ENCODE measurements around the gene AP2M1.

DNA sequence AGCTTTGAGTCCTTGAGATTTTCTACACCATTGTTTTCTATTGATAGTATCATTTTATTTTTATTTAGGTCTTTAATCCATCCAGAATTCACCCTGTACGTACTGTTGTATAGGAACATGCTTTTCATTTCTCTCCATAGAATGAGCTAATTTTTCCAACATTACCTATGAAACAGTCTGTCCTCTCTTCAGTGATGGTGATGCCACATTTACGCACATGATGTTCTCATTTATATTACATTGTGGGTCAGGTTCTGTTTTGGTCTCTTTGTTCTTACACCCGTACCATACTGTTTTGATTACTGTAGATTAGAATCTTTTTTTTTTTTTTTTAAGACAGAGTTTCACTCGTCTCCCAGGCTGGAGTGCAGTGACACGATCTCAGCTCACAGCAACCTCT, 37.1 kb downstream of the AP2M1 start:
- TF ChIP-seq POLR2A (IDR thresholded peaks at IDR 0.05) = no peak
- TF ChIP-seq, protein P1, sequence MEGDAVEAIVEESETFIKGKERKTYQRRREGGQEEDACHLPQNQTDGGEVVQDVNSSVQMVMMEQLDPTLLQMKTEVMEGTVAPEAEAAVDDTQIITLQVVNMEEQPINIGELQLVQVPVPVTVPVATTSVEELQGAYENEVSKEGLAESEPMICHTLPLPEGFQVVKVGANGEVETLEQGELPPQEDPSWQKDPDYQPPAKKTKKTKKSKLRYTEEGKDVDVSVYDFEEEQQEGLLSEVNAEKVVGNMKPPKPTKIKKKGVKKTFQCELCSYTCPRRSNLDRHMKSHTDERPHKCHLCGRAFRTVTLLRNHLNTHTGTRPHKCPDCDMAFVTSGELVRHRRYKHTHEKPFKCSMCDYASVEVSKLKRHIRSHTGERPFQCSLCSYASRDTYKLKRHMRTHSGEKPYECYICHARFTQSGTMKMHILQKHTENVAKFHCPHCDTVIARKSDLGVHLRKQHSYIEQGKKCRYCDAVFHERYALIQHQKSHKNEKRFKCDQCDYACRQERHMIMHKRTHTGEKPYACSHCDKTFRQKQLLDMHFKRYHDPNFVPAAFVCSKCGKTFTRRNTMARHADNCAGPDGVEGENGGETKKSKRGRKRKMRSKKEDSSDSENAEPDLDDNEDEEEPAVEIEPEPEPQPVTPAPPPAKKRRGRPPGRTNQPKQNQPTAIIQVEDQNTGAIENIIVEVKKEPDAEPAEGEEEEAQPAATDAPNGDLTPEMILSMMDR (IDR thresholded peaks at IDR 0.05) = no peak
